GM12892 (cell line): ENCODE measurements around the gene LMTK3.

Experiments used
- POLR2A ChIP-seq: IDR thresholded peaks from 2 replicates; pipeline ENCODE4 v1.6.1; 2011; ENCODE audit warnings: low read depth, low read length, control low read depth
- POLR2AphosphoS5 ChIP-seq: IDR thresholded peaks from 2 replicates; pipeline ENCODE4 v1.6.1; 2011; ENCODE audit warnings: low read depth, low read length, control low read depth
- TAF1 ChIP-seq: IDR thresholded peaks from 2 replicates; pipeline ENCODE4 v1.6.1; 2011; ENCODE audit warnings: low read depth, mild to moderate bottlenecking, control low read depth, low read length, borderline replicate concordance

- TF ChIP-seq TAF1: no peak
- TF ChIP-seq POLR2AphosphoS5: no peak; the same call in 1 of the 2 replicates
- TF ChIP-seq POLR2A: no peak
Measured at GRCh38 chr19:48461982-48462655, 49.5 kb downstream of the LMTK3 start.
